GM08714 (cell line): ENCODE measurements around the gene MOGAT3.
A peak's percentile ranks its signal among the peaks of the same experiment; 100 is the strongest.

ENCODE experiments used
- H3K4me3 ChIP-seq: fragments of 200-500 bp; sonication (Bioruptor generic); 2 replicates; pipeline ENCODE4 v1.5.1; 2014; ENCODE audit warnings: mild to moderate bottlenecking, low read length, inconsistent platforms
- ZNF274 ChIP-seq: IDR thresholded peaks from 2 replicates; pipeline ENCODE4 v1.6.1; 2012; ENCODE audit warnings: mild to moderate bottlenecking, low read depth, low read length

The MOGAT3 gene

DNA sequence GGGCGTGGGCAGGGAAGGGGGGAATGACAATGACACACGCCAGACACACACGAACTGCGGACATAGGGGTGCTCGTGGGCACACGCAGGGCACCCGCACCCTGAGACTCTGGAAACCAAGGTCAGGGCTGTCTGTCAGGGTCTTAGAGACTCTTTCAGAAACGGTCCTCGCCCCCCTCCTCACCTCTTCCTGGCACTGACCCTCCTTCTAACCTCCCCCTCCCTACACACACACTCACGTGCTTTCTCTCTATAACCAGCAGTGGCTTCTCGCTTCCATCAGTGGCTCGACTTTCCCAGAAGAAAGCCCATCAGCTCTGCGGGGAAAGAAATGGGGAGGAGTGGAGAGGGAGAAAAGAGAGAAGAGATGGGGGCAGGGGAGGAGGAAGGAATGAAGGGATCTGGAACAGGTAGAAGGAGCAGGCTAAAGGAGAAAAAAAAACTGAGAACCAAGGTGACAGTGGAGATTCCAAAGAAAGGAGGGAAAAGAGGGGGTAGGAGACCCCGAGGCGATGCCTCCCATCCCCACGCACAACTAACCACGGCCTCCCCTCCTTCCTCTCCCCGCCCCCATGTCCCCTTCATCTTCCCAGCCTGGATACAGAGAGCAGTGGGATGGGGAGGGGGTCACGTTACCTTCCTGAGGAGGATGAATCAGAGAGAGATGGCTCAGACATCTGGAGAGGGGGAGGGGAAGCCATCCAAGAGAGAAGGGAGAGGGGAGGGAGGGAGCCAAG lies 33.8 kb downstream of the MOGAT3 start:
- H3K4me3 ChIP-seq, result no peak overlapping the region
- TF ChIP-seq ZNF274, result no peak

DNA sequence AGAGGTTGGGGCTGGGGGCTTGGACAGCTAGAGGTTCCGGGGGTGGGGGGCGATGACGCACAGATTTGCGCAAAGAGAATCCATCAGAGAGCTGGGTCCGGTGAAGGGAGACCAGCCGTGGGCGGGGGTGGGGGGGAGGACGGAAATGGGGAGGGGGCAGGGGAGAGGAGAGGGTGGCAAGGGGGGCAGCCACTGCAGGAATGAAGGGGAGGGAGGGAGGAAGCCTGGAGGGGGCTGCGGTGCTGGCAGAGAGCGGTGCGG lies 34.3 kb downstream of the MOGAT3 start:
- H3K4me3 ChIP-seq, result no peak overlapping the region
- TF ChIP-seq ZNF274, result no peak

DNA sequence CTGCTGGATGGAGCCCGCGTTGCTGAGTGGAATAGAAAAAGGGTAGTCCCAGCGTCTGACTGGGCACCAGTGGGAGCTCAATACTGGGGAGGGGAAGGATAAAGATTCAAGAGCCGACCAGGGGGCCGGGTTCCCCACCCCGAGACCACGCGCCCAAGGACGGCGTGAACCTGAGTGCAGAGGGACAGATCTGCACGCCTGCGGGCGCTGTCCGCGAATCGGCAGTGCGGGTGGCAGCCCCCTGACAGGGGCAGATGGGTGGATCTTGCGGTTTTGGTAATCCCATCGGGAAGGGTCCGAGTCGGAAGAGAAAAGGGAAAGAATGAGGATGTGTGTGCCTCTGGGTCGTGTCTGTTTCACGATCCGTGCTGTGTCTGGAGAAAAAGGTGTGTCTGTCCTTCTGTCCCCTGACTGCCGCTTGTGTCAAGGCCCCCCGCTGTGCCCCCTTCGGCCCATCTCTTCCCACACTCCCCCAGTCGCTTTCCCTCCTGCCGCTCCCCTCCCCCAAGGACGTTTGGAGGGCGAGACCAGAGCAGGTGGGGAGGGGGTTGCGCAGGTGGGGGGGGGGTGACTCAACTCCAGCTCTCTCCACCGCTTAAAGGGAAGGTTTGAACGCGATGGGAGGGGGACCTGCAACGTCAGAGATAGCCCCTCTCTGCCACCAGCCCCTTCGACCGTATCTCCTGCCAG lies 34.7 kb downstream of the MOGAT3 start:
- H3K4me3 ChIP-seq, result no peak overlapping the region; the same call in 1 of the 2 replicates
- TF ChIP-seq ZNF274, result no peak

DNA sequence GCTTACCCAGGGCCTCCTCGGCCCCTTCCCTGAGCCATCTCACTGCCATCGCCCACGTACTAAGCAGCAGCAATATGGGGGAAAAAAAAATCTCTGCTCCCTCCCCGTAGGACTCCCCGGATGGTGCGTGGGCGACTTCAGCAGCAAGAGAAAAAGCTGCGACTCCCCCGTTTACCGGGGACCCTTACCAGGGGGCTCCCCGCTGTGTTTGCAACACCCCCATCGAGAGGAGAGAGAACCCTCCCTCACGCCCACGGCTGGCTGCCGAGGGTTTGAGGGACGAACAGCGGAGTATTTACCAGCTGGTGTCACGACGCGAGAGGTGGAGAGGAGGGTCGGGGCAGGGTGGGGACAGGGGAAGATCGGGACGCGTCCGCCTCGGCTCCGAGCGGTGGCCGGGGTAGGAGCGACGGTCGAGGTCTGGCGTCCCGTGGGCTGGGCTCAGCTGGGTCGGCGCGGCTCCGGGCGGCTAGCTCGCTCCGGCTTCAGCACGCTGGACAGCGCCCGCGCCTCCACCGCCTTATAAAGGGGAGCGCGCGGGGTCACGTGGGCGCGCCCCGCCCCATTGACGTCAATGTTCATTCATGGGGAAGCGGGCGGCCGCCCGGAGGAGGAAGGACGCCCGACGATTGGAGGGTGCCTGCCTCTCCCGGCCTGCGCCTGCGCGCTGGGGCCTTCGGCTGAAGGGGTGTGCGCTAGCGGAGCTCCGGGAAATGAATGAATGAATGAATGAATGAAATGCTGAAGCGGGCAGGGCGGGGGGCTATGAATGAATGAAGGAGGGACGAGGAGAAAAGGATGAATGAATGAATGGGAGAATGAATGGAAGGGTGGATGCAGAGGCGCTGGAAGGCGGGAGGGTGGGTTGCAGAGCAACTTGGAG lies 35.5 kb downstream of the MOGAT3 start, which contains the start of gene VGF:
TSS of gene VGF (minus strand) at position 495 of the 883 bp plus-strand sequence. CDS start 726 bp downstream, outside the sequence.
- TF ChIP-seq ZNF274, result no peak
- no peak within 1 kb of the TSS; the same call in 1 of the 2 replicates for H3K4me3 ChIP-seq

DNA sequence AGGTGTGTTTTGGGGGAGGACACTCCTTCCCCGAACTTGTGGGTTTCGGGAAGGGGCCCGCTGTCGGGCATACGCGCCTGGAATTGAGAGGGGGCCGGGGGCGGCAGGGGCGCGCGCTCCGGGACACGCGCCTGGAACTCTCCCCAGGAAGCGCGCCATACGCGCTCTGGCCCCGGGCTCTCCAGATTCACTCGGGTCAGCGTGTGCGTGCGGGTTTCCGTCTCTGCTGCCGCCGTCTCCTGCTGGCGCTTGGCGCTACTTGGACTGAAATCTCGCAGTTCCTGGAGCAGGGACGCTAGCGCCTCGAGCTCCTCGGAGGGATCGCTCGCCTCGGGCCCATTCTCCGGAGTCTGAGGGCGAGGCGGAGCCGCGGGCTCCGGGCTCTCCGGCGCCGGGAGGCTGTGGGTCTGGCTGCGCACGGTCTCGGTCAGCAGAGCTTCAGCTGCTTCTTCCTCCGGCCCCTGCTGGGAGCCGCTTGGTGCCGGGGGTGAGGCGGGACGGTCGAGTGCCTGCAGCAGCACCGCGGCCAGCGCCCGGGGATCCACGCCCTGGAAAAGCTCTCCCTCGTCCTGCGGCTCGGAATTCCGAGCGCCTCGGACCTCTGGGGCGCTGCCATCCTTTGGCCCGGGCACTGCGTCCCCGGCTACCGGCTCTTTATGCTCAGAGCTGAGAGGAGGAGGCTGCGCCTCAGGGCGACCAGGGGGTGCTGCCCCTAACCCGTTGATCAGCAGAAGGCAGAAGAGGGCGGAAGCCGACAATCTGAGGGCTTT lies 36.6 kb downstream of the MOGAT3 start:
- peak overlapping the region; percentile 19; the same call in 1 of the 2 replicates for H3K4me3 ChIP-seq
- TF ChIP-seq ZNF274, result no peak

DNA sequence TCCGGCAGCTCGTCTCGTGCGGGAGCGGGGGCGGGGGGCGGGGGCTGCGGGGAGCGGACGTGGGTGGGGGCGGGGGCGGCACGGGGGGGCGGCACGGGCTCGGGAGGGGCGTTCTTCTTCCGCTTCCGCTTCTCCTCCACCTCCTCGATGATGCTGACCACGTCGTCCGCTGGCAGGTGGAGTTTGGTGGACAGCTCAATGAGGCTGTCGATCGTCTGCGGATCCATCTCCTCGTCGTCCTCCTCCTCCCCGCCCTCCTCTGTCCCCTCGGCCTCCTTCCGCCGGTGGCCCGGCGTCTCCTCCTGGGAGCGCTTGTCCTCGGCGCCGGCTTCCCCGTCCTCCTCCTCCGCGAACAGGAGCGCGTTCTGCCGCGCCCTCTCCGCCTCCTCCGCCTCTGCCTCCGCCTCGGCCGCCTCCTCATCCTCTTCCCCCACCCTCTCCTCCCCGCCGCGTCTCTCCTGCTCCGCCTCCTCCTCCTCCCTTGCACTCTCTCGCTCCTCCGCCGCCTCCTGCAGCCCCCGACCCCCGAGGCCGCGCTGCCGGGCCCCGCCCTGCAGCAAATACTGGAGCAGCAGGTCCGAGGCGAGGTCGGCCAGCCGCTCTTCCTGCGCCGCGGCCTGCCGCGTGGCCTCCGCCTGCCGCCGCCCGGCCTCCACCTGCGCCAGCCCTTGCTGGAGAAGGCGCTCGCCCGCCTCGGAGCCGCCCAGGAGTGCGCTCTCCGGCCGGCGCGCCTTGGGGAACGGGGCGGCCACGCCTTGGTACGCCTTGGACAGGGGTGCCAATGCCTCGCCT lies 37.4 kb downstream of the MOGAT3 start:
- no peak for TF ChIP-seq ZNF274
- H3K4me3 ChIP-seq, result peak overlapping the region; percentile 33; the same call in 1 of the 2 replicates

DNA sequence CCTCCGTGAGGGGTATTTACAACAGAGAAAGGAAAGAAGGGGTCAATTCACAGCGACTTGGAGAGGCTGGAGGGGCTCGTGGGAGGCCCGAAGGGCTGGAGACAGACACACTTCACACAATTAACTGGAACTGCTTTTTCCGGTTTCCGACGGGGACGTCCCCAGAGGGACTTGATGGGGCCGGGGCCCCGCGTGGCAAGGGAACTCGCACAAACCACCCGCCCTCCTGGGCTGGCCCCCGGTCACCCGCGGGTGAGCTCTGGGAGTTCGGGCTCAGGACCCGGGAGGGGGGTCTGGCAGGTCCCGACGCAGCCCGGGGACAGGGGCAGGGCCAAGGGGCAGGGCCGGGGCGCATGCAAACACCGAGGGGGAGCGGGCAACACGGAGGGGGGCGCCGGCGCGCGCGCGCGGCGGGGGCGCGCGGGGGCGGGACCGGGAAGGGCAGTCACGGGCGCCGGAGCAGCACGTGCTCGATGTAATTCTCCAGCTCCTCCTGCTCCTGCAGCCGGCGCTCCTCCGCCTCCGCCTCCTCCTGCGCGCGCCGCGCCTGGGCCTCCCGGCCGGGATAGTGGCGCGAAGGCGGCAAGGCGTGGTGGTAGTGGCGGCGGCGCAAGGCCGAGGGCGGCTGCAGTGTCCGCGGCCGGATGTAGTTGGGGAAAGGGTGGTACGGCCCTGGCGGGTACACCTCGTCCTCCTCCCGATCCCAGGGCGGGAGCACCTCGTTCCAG lies 38.1 kb downstream of the MOGAT3 start:
- TF ChIP-seq ZNF274, result no peak
- H3K4me3 ChIP-seq, result peak overlapping the region; percentile 33; the same call in 1 of the 2 replicates

DNA sequence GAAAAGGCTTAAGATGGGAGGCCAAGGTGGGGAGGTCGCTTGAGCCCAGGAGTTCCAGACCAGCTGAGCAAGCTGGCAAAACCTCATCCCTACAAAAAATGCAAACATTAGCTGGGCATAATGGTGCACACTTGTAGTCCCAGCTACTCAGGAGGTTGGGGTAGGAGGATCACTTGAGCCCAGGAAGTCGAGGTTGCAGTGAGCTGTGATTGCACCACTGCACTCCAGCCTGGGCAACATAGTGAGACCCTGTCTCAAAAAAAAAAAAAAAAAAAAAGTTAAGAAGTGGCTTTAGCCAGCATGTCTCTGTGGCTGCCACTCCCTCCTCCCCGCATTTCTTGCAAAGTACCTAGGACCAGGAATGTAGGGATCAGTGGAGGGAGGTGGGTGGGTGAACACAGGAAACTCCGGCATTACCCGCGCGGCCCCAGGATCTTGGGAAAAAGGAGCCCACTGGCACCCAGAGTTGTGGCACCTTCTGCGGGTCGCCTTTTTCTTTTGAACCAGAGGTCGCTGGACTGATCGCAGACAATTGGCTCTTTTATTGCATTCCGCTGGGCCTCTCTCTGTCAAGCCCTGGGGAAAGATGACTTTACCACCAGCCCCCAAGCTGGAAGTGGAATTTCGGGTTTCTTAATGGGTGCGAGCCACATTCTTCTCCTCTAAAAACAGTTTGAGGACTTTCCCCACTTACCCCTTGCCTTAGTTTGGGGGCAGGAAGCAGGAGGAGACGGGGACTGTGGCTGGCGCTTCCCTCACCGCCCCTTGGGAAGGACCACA lies 39.0 kb downstream of the MOGAT3 start:
- no peak overlapping the region for H3K4me3 ChIP-seq
- no peak for TF ChIP-seq ZNF274

DNA sequence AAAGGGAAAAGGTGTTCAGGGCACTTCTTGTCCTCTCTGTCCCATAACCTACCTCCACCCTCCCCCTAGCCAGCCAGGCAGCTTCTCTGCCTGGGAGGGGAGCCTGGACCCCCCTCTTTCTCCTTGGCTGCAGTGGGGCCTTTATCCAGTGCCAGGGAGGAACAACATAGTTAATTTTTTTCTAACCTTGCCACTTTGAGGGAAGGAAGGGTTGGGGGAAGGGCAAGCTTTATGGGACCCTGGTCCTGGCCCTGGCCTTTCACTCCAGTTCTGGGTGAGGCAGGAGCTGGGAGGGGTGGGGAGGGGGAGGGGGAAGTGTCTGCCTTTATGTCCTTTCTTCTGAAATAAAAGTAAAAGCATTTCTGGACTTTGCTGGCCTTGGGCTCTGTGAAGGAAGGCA lies 39.9 kb downstream of the MOGAT3 start:
- TF ChIP-seq ZNF274, result no peak
- no peak overlapping the region for H3K4me3 ChIP-seq

DNA sequence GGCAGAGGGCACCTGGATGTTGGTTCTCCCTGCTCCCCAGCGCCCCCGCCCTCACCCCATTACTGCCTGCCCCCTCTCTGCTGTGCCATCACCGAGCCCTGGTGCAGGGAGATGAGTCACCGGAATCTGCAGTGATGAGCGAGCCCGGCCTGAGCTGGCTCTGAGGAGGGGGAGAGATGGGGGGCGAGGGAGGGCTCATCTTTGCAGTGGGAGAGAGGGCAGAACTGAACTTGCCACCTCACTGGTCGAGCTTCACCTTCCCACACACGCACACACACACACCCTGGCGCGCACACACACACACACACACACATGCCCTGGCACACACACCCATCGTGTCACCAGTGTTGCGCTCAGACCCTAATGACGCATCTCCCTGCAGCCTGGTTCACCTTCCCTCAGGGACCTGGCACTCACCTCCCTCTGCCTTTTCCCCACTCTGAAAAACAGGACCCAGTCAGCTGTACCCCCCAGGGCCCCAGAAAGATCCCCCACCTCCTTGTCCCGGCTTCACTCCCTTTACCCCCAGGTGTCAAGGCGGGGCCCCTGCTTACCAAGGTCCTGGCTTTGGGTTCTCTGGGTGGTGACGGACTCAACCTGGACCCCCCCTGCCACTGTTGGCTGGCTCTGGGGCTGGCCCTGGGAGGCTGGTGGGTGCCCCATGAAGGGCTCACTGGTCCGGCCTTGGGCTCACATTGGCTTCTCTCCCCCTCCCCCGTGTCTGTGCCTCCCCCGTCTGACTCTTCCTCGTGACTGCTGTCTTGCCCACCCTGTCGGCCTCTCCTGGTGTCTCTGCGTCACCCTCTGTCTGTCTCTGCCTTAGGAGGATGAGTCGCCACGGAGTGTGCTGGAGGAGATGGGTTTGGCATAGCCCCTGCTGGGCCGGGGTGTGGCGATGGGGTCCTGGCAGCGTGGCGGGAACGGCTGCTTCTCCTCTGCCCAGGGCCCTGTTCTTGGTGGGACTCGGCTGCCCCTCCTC lies 40.9 kb downstream of the MOGAT3 start:
- TF ChIP-seq ZNF274, result no peak
- H3K4me3 ChIP-seq, result no peak overlapping the region
